ENCODE measurements around the gene CTBP1. TPM values are rescaled to one million over a fixed set of nuclear protein-coding genes. Genes with fewer than 3 reads are reported as not detected.

Gene CTBP1
- total RNA-seq (2011; cell fraction: chromatin; rRNA removed; ENCODE audit: low replicate concordance), result 63.5 and 142 TPM in 2 replicates
- total RNA-seq (2011; cell fraction: nucleolus; rRNA removed), result 94.5 and 102 TPM in 2 replicates
- total RNA-seq (2011; cell fraction: nucleoplasm; rRNA removed), result 48.0 and 62.1 TPM in 2 replicates
- total RNA-seq (2014; rRNA removed) (162 and 230 TPM in 2 replicates), total RNA-seq (2014; rRNA removed; fragmentation: Illumina TruSeq; extraction: Trizol) (27.2 and 30.4 TPM in 2 replicates), total RNA-seq (2015; rRNA removed; fragmentation: Illumina TruSeq; extraction: Trizol) (67.9 and 70.4 TPM in 2 replicates), total RNA-seq (2021) (134 and 148 TPM in 2 replicates), polyA plus RNA-seq (2011; rRNA removed) (68.2 and 72.3 TPM in 2 replicates), polyA plus RNA-seq (2014; fragmentation: Illumina TruSeq; extraction: Trizol) (64.0 and 116 TPM in 2 replicates), polyA plus RNA-seq (2014; fragmentation: Nextera tagmentation; extraction: Ambion mirVana) (10 to 100 TPM; 14.5 to 20.0 TPM), polyA plus RNA-seq (2014; rRNA removed) (111 and 118 TPM in 2 replicates), polyA minus RNA-seq (2011; rRNA and poly(A)+ RNA removed) (33.8 and 54.2 TPM in 2 replicates), Bru-seq, nascent RNA (percentile 70 among the genes with signal in this experiment), BruChase-seq, experiment 1, labeled RNA remaining after a 2-hour chase (percentile 77 among the genes with signal in this experiment), BruChase-seq, experiment 2, labeled RNA remaining after a 6-hour chase (percentile 76 among the genes with signal in this experiment)
- polyA plus RNA-seq (2011; cell fraction: cytosol; rRNA removed), result 113 and 437 TPM in 2 replicates
- polyA plus RNA-seq (2011; cell fraction: nucleus; rRNA removed), result 168 and 330 TPM in 2 replicates
- polyA plus RNA-seq (2012), result 113 and 126 TPM in 2 replicates
- 135 and 154 TPM in 2 replicates for polyA minus RNA-seq (2011; cell fraction: cytosol; rRNA and poly(A)+ RNA removed)
- 39.7 and 56.8 TPM in 2 replicates for polyA minus RNA-seq (2011; cell fraction: nucleus; rRNA and poly(A)+ RNA removed)
- long read RNA-seq, experiment 1, transcript CTBP1-201 (9 exons, 2,297 nt), result minor isoform, 24 of 483 reads
- long read RNA-seq, experiment 1, transcript CTBP1-203 (10 exons, 2,467 nt), result major isoform, 126 of 483 reads
- long read RNA-seq, experiment 1, partial matches to known transcripts, result 96 of 483 reads
- long read RNA-seq, experiment 1, other reads (novel, unspliced or antisense), result 228 of 483 reads
- long read RNA-seq, experiment 2, transcript CTBP1-203 (10 exons, 2,467 nt), result major isoform, 12 of 94 reads
- long read RNA-seq, experiment 2, partial matches to known transcripts, result 8 of 94 reads
- long read RNA-seq, experiment 2, other reads (novel, unspliced or antisense), result 73 of 94 reads
- long read RNA-seq, experiment 3, partial matches to known transcripts, result 3 of 35 reads
- long read RNA-seq, experiment 3, other reads (novel, unspliced or antisense), result 31 of 35 reads

GRCh38 chr4:1248245-1249147, at the start of gene CTBP1:
Gene CTBP1, minus strand, starts transcription at chr4:1249130. Its CDS starts 7,799 bp downstream, at chr4:1241331.
- peaks cover 24% of the 10 kb centered on the region; the same call in 1 of the 3 replicates for H3K36me3 ChIP-seq (ENCODE audit: control insufficient read depth, insufficient read depth, low read length)
- peaks cover 14% of the 10 kb centered on the region for H3K9me1 ChIP-seq (ENCODE audit: control insufficient read depth, insufficient read depth, low read length)
- peak; percentile 86 to 99 (median 94) for DNase-seq (ENCODE audit: extremely low read depth in 1 of 4, low spot score in 3 of 4)
- peaks cover 8% of the 10 kb centered on the region for H3K9me3 ChIP-seq (replicated peaks; ENCODE audit: control insufficient read depth, insufficient read depth, low read depth, low read length)
- peaks cover 60% of the 10 kb centered on the region for H3K79me2 ChIP-seq (ENCODE audit: control insufficient read depth, insufficient read depth, low read length)
- POLR2A ChIA-PET, result interaction anchor here (1.6 kb wide), 1 partner anchor 98 kb away, joined by 5 read pairs; the partner anchor contains the start of gene UVSSA
- no peaks in the 10 kb centered on the region for H3K27me3 ChIP-seq (ENCODE audit: control insufficient read depth in 2 of 2, insufficient read depth in 2 of 2, low read length in 2 of 2)
- H3K9ac ChIP-seq (ENCODE audit: insufficient read depth in 1 of 2, low read depth in 2 of 2, low read length in 2 of 2), result peak within 1 kb of the TSS; percentile 91 to 94
- H3K27ac ChIP-seq (ENCODE audit: extremely low read depth, low read depth, low read length), result peak within 1 kb of the TSS; percentile 86
- CTCF ChIA-PET (ENCODE audit: low intra/inter-chr PET ratio), result no interaction called here
- peaks cover 4 to 73% of the 10 kb centered on the region in 2 experiments; a peak in 4 of 5 replicates for H3K4me1 ChIP-seq (replicated peaks in 1 of 2; ENCODE audit: control insufficient read depth in 2 of 2, insufficient read depth in 2 of 2, low read length in 2 of 2)
- no TSS peak for BruUV-seq (replicated peaks)
- no peak for FAIRE-seq
- ATAC-seq, result peak; percentile 71
- no peaks in the 10 kb centered on the region; the same call in 1 of the 2 replicates for H4K20me1 ChIP-seq (replicated peaks; ENCODE audit: control insufficient read depth, insufficient read depth, low read length)
- H3K4me2 ChIP-seq (ENCODE audit: insufficient read depth, low read length), result peak within 1 kb of the TSS; percentile 81
- H2AFZ ChIP-seq (ENCODE audit: low read depth, low read length), result peak within 1 kb of the TSS; percentile 83
- under 1% methylated on average over 36 of the region's 163 CpGs for WGBS (ENCODE audit: insufficient coverage, low coverage, missing lambda C conversion rate)
- H3K4me3 ChIP-seq, result peak within 1 kb of the TSS; percentile 86
- in situ Hi-C loops (cut with MboI) (no loop called here), intact Hi-C loops (cut with micrococcal nuclease) (loop anchor here (1.0 kb wide), 2 partner anchors 81 to 98 kb away; no protein-coding TSS in a partner anchor)
- TF ChIP-seq RNF219 (CRISPR knock-in tag; IDR thresholded peaks at IDR 0.05) (no peak), ZNF134 (CRISPR knock-in tag; conservative IDR thresholded peaks at IDR 0.05) (no peak), ZNF239 (CRISPR knock-in tag; IDR thresholded peaks at IDR 0.05) (no peak; the same call in 1 of the 2 replicates), HNRNPUL1 (IDR thresholded peaks at IDR 0.05; ENCODE audit: low read length) (no peak), TCFL5 (CRISPR knock-in tag; conservative IDR thresholded peaks at IDR 0.05) (no peak), ZNF586 (CRISPR knock-in tag; conservative IDR thresholded peaks at IDR 0.05) (no peak), ZNF592 (IDR thresholded peaks at IDR 0.05) (0 out of 2 replicates have a peak, but pooled peaks have one; percentile 22), TEAD2 (tag; IDR thresholded peaks at IDR 0.05) (no peak)

Measured in K562 (cell line).